Measurements from ENCODE around the gene LMO3.

- TF ChIP-seq POLR2A (IDR thresholded peaks at IDR 0.05) (no peak), CTCF (IDR thresholded peaks at IDR 0.05) (no peak)
Observed at GRCh38 chr12:16606991-16607390, 1.0 kb upstream of the LMO3 start.
